Activated naive CD4-positive, alpha-beta T cell treated with anti-CD3 and anti-CD28 coated beads, Interleukin-2, amount 50 U/mL, for 24 hours (primary cell): ENCODE measurements around the gene SLC12A5.

ENCODE experiments used
- H3K27ac Mint-ChIP-seq: one replicate; pipeline ENCODE4 v1.8.0; 2021; ENCODE audit warnings: mild to moderate bottlenecking, mixed read lengths
- H3K27me3 Mint-ChIP-seq: one replicate; pipeline ENCODE4 v1.8.0; 2021; ENCODE audit warnings: mixed read lengths
- H3K36me3 Mint-ChIP-seq: one replicate; pipeline ENCODE4 v1.8.0; 2021; ENCODE audit warnings: mixed read lengths
- H3K4me1 Mint-ChIP-seq: one replicate; pipeline ENCODE4 v1.8.0; 2021; ENCODE audit warnings: mixed read lengths
- H3K4me3 Mint-ChIP-seq: one replicate; pipeline ENCODE4 v1.8.0; 2021; ENCODE audit warnings: mild to moderate bottlenecking, mixed read lengths
- H3K9me3 Mint-ChIP-seq: one replicate; pipeline ENCODE4 v1.8.0; 2021; ENCODE audit warnings: mixed read lengths

The SLC12A5 gene

GRCh38 chr20:46014517-46015396, 14.3 kb upstream of the SLC12A5 start:
- peaks cover 40% of the 10 kb centered on the region for H3K27me3 Mint-ChIP-seq
- peaks cover 33% of the 10 kb centered on the region for H3K4me1 Mint-ChIP-seq
- peak overlapping the region; percentile 67 for H3K4me3 Mint-ChIP-seq
- H3K36me3 Mint-ChIP-seq = peaks cover 2% of the 10 kb centered on the region
- H3K27ac Mint-ChIP-seq = no peak overlapping the region
- H3K9me3 Mint-ChIP-seq = no peaks in the 10 kb centered on the region

- Mint-ChIP-seq H3K36me3 (peaks cover 5% of the 10 kb centered on the region), H3K4me1 (peaks cover 23% of the 10 kb centered on the region), H3K27me3 (peaks cover 25% of the 10 kb centered on the region), H3K9me3 (no peaks in the 10 kb centered on the region), H3K4me3 (no peak overlapping the region), H3K27ac (no peak overlapping the region)
Measured at GRCh38 chr20:46017272-46017671, 11.7 kb upstream of the SLC12A5 start.

DNA sequence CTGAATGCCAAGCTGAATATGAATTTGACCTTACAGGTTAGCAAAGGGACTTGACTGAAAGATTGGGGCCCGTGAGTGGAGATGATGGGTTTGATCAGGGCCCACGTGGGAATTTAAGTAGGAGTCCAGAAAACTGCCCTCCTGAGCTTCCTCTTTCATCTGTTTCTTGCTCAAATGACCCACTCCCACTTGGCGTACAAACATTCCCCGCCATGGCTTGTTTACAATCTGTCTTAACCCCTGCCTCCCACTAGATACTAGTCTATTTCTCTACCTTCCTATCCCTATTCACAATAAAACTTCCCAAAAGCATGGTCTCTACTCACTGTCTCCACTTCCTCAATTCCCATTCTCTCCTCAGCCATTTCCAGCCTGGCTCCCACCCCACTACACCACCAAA, 10.9 kb upstream of the SLC12A5 start:
- peaks cover 21% of the 10 kb centered on the region for H3K4me1 Mint-ChIP-seq
- H3K36me3 Mint-ChIP-seq = peaks cover 5% of the 10 kb centered on the region
- H3K27ac Mint-ChIP-seq = no peak overlapping the region
- no peak overlapping the region for H3K4me3 Mint-ChIP-seq
- peaks cover 17% of the 10 kb centered on the region for H3K27me3 Mint-ChIP-seq
- H3K9me3 Mint-ChIP-seq = no peaks in the 10 kb centered on the region

DNA sequence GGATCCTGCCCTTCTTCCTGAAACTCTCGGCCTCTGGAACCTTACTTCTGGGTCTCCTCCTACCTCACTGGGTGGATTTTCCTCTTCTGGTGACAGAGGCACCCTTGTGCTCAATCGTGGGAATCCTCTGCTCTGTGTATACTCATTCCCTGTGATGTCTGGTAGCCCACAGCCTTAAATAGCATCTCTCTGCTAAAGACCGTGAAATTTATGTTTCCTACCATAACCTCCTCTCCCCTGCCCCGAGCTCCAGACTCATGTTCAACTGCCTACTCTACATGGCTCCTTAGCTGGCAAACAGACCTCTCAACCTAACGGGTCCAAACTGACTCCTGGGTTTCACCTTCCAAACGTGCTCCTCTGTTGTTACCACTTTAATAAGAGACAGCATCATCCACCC, 10.4 kb upstream of the SLC12A5 start:
- Mint-ChIP-seq H3K4me3 (no peak overlapping the region), H3K4me1 (peaks cover 26% of the 10 kb centered on the region), H3K27me3 (peaks cover 22% of the 10 kb centered on the region), H3K36me3 (peaks cover 5% of the 10 kb centered on the region), H3K9me3 (no peaks in the 10 kb centered on the region), H3K27ac (no peak overlapping the region)

- Mint-ChIP-seq H3K27ac (peak overlapping the region; percentile 8), H3K4me1 (peaks cover 22% of the 10 kb centered on the region), H3K27me3 (peaks cover 23% of the 10 kb centered on the region), H3K4me3 (peak overlapping the region; percentile 56), H3K9me3 (no peaks in the 10 kb centered on the region), H3K36me3 (peaks cover 5% of the 10 kb centered on the region)
Measured at GRCh38 chr20:46020555-46020954, 8.5 kb upstream of the SLC12A5 start.

- H3K27me3 Mint-ChIP-seq = peaks cover 20% of the 10 kb centered on the region
- no peaks in the 10 kb centered on the region for H3K9me3 Mint-ChIP-seq
- H3K36me3 Mint-ChIP-seq = peaks cover 3% of the 10 kb centered on the region
Measured at GRCh38 chr20:46021361-46022359, 7.4 kb upstream of the SLC12A5 start.

GRCh38 chr20:46022411-46023147, 6.4 kb upstream of the SLC12A5 start:
- Mint-ChIP-seq H3K9me3 (no peaks in the 10 kb centered on the region), H3K36me3 (peaks cover 3% of the 10 kb centered on the region), H3K27me3 (peaks cover 20% of the 10 kb centered on the region), H3K4me3 (peak overlapping the region; percentile 84), H3K4me1 (peaks cover 22% of the 10 kb centered on the region), H3K27ac (no peak overlapping the region)

More at GRCh38 chr20:46021361-46022359, 7.4 kb upstream of the SLC12A5 start:
- Mint-ChIP-seq H3K27ac (no peak overlapping the region), H3K4me1 (peaks cover 22% of the 10 kb centered on the region), H3K4me3 (peak overlapping the region; percentile 84)

GRCh38 chr20:46023148-46023484, 5.9 kb upstream of the SLC12A5 start:
- peaks cover 22% of the 10 kb centered on the region for H3K27me3 Mint-ChIP-seq
- H3K9me3 Mint-ChIP-seq = no peaks in the 10 kb centered on the region
- peaks cover 22% of the 10 kb centered on the region for H3K4me1 Mint-ChIP-seq
- H3K36me3 Mint-ChIP-seq = peaks cover 3% of the 10 kb centered on the region
- H3K27ac Mint-ChIP-seq = no peak overlapping the region
- H3K4me3 Mint-ChIP-seq = peak overlapping the region; percentile 71

DNA sequence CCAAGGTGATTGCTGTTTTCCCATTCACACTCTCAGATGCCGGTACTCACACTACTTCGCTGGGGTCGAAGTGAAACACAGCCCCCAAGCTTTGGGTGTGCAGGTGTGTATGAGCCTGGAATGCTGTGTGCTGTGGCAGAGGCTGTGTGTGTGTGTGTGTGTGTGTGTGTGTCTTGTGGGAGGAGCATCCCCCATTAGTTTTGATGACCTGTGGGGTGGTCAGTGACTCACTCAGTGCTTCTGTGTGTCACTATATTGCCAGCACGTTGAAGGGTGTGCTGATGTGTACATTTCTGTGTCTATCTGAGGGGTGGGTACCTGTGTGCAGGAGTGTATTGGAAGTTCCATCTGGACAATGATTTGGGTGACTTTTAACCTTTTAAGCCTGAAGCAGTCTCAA, 5.0 kb upstream of the SLC12A5 start:
- Mint-ChIP-seq H3K36me3 (peaks cover 3% of the 10 kb centered on the region), H3K27ac (no peak overlapping the region), H3K4me1 (peaks cover 22% of the 10 kb centered on the region), H3K27me3 (peaks cover 24% of the 10 kb centered on the region), H3K9me3 (no peaks in the 10 kb centered on the region), H3K4me3 (peak overlapping the region; percentile 71)

DNA sequence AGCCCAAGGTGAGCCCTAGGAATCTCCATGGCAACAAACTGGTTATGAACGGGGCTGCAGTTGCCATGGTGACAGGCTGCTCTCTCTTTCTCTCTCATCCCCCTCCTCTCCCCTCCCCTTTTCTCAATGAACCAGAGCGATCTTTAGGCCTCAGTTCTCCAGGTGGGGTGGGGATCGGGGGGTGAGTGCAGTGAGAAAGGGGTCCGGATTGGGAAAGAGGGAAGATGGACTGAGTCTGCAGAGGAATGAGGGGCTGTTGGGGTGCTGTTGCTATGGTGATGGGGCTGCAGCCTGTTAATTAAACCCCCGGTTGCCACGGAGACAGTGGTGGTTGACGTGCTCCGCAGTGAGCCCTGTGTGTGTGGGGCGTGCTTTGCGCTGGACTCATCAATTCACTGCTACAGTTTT, 3.6 kb upstream of the SLC12A5 start:
- H3K9me3 Mint-ChIP-seq = no peaks in the 10 kb centered on the region
- peaks cover 22% of the 10 kb centered on the region for H3K4me1 Mint-ChIP-seq
- H3K27me3 Mint-ChIP-seq = peaks cover 29% of the 10 kb centered on the region
- no peak overlapping the region for H3K27ac Mint-ChIP-seq
- no peak overlapping the region for H3K4me3 Mint-ChIP-seq
- H3K36me3 Mint-ChIP-seq = peaks cover 3% of the 10 kb centered on the region

GRCh38 chr20:46027245-46027853, 1.7 kb upstream of the SLC12A5 start:
- peaks cover 11% of the 10 kb centered on the region for H3K4me1 Mint-ChIP-seq
- H3K9me3 Mint-ChIP-seq = no peaks in the 10 kb centered on the region
- H3K27ac Mint-ChIP-seq = no peak overlapping the region
- H3K27me3 Mint-ChIP-seq = peaks cover 27% of the 10 kb centered on the region
- H3K36me3 Mint-ChIP-seq = no peaks in the 10 kb centered on the region
- H3K4me3 Mint-ChIP-seq = no peak overlapping the region

- Mint-ChIP-seq H3K27ac (no peak overlapping the region), H3K36me3 (no peaks in the 10 kb centered on the region), H3K27me3 (peaks cover 35% of the 10 kb centered on the region), H3K9me3 (no peaks in the 10 kb centered on the region), H3K4me1 (peaks cover 6% of the 10 kb centered on the region), H3K4me3 (no peak overlapping the region)
Measured at GRCh38 chr20:46028110-46028509, 905 bp upstream of the SLC12A5 start.

DNA sequence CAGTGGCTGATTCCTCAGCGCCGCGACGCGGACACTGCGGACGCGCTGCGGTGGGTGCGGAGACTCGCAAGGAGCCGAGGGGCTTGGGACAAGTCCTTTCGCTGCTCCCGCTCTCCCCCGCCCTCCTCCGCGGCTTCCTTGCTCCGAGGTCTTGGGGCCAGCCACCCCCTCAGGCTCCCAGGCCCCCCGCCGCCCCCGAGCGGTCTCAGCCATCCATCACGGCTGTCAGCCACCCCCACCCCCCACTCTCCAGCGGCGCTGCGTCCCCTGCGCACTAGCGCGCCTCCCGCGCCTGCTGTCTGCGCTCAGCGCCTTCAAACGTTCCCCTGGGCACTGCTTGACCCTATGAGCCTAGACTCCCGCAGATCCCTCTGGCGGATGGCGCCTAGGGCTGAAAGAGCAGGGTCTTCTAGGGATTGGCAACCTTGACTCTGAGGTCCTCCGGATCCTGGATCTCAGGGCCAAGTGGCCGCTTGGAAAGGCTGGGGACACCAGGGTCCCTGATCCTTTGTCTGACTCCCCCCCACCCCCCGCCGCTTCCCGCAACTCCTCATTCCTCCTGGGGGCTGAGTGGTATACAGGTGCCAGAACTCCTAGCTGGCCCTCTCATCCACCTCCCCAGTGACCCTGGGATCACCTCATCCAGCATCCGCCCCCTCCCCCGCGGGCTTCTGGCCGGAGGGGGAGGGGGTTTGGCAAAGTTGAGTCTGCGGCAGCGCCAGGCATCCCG, 1.4 kb downstream of the SLC12A5 start:
- Mint-ChIP-seq H3K27ac (no peak overlapping the region), H3K36me3 (no peaks in the 10 kb centered on the region), H3K27me3 (peaks cover 43% of the 10 kb centered on the region), H3K4me1 (no peaks in the 10 kb centered on the region), H3K9me3 (no peaks in the 10 kb centered on the region), H3K4me3 (no peak overlapping the region)

DNA sequence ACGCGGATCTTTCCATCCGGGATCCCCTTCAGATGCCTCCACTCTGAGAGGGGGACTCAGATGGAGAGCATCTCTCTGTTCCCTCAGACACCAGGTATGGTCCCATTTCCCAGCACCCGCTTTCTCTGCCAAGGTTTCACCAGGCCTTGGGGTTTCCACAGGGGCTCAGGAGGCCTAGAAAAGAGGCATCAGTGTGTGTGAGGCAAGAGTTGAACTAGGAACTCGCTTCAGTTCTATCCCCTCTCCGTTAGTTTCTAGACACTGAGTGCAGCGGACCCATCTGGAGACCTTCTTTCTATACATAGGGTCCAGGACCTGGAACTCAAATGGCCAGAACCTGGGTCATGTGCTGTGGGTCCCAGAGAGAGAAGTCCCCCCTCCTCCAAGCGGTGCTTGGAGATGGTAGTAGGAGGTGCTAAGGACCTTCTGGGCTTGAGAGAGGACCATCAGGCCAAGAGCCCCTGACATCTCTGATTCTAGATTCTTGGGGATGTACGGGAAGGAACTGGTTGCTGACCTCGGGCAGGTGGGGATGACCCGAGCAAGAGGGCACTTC, 2.1 kb downstream of the SLC12A5 start:
- Mint-ChIP-seq H3K4me1 (no peaks in the 10 kb centered on the region), H3K4me3 (no peak overlapping the region), H3K9me3 (no peaks in the 10 kb centered on the region), H3K27ac (no peak overlapping the region), H3K27me3 (peaks cover 43% of the 10 kb centered on the region), H3K36me3 (no peaks in the 10 kb centered on the region)
